Measurements from ENCODE around the gene NEURL1B. TPM values are rescaled to one million over a fixed set of nuclear protein-coding genes. Genes with fewer than 3 reads are reported as not detected.

NEURL1B gene
- total RNA-seq, 1 experiment from 2014 or later, result 0.75 TPM

DNA sequence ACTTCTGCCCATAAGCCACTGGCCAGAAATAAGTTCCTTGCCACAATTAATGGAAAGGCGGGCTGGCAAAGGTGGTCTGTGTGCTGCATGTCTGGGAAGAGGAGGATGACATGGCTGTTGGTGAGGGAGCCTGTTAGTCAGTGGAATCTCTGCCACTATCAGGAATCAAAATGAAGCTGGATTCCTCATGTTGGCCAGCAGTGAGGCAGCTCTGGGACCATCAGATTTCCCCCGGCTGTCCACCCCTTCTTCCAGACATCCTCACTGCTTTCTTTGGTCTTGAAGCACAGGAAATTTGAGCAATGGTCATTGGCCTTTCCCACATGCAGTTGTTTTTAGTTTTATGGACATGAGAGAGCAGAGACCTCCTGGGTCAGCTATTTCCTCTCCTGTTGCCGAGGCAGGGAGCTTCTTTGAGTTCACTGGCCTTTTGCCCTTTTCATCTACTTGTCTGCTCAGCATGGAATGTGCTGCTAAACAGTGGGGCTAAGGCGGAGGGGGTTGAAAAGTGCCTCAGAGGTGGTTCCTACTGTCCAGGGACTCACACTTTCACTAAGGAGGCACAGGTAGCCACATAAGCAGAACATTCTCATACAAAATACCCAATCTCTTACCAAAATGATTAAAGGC lies 34.8 kb upstream of the NEURL1B start:
- DNase-seq (ENCODE audit: low spot score), result no peak
- in situ Hi-C loops (cut with HindIII; ENCODE audit: low sequenced_read_pairs), result no loop called here

GRCh38 chr5:172607213-172607793 lies 33.8 kb upstream of the NEURL1B start:
- DNase-seq (ENCODE audit: low spot score), result no peak
- in situ Hi-C loops (cut with HindIII; ENCODE audit: low sequenced_read_pairs), result no loop called here

DNA sequence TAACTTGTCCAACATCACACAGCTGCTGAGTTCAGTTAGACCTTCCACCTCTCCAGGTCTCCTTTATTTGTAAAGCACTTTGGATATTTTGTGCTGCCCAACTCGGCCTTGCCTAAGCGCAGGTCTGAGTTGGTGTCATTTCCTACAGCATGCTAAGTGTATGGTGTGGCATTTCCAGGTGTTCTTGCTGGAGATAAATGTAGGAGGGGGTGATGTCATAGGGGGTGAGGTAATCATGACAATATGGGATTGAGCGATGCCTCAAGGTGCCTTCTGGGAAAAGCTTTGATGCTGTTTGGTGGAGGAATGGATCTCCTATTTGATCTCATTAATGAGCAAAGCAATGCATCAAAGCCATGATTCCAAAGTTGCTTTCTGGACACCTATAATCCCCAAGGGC lies 32.3 kb upstream of the NEURL1B start:
- in situ Hi-C loops (cut with HindIII; ENCODE audit: low sequenced_read_pairs), result no loop called here
- no peak for DNase-seq (ENCODE audit: low spot score)

DNA sequence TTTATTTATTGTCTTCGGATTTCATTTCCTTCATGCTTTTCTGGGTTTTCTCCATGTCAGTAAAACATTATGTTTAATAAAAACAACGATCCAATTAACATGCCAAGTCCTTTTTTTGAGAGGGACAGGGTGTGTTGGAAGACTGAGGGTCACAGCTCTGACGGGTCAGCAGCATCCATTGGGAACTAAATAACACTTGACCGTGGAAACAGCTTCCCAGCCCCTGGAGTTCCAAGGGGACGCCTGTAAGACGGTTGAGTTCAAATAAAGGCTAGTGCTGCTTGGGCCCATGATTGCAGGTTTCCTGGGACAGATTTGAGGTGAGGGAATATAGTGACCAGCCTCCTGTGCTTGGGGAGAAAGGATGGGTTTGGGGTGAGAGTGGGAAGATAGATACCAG lies 30.4 kb upstream of the NEURL1B start:
- in situ Hi-C loops (cut with HindIII; ENCODE audit: low sequenced_read_pairs), result no loop called here
- DNase-seq (ENCODE audit: low spot score), result no peak

- in situ Hi-C loops (cut with HindIII; ENCODE audit: low sequenced_read_pairs), result no loop called here
- no peak for DNase-seq (ENCODE audit: low spot score)
Observed at GRCh38 chr5:172611913-172612312, 29.1 kb upstream of the NEURL1B start.

- no peak for DNase-seq (ENCODE audit: low spot score)
- in situ Hi-C loops (cut with HindIII; ENCODE audit: low sequenced_read_pairs), result no loop called here
Observed at GRCh38 chr5:172612771-172613170, 28.3 kb upstream of the NEURL1B start.

DNA sequence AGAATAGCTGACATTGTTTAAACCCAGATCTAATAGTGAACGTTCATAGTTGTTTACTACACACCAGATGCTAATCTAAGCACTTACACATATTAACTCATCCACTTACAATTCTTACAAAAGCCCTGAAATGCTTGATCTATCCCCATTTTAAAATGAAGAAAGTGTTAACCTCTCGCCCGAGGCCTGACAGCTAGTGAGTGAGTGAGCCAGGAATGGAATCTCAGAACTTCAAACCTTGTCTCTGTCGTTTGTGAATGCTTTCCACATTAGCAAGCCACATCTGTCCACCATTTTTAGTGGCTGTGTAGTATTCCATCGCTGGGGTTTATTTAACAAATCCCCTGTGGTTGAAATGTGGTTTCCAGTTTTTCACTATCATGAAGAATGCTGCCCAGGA lies 24.9 kb upstream of the NEURL1B start:
- in situ Hi-C loops (cut with HindIII; ENCODE audit: low sequenced_read_pairs), result no loop called here
- no peak for DNase-seq (ENCODE audit: low spot score)

- in situ Hi-C loops (cut with HindIII; ENCODE audit: low sequenced_read_pairs), result no loop called here
- no peak for DNase-seq (ENCODE audit: low spot score)
Observed at GRCh38 chr5:172616730-172617129, 24.3 kb upstream of the NEURL1B start.

GRCh38 chr5:172617817-172618216 lies 23.2 kb upstream of the NEURL1B start:
- DNase-seq (ENCODE audit: low spot score), result no peak
- in situ Hi-C loops (cut with HindIII; ENCODE audit: low sequenced_read_pairs), result no loop called here

GRCh38 chr5:172618574-172619365 lies 22.3 kb upstream of the NEURL1B start:
- in situ Hi-C loops (cut with HindIII; ENCODE audit: low sequenced_read_pairs), result no loop called here
- no peak for DNase-seq (ENCODE audit: low spot score)

- in situ Hi-C loops (cut with HindIII; ENCODE audit: low sequenced_read_pairs), result no loop called here
- DNase-seq (ENCODE audit: low spot score), result no peak
Observed at GRCh38 chr5:172620506-172620905, 20.6 kb upstream of the NEURL1B start.

DNA sequence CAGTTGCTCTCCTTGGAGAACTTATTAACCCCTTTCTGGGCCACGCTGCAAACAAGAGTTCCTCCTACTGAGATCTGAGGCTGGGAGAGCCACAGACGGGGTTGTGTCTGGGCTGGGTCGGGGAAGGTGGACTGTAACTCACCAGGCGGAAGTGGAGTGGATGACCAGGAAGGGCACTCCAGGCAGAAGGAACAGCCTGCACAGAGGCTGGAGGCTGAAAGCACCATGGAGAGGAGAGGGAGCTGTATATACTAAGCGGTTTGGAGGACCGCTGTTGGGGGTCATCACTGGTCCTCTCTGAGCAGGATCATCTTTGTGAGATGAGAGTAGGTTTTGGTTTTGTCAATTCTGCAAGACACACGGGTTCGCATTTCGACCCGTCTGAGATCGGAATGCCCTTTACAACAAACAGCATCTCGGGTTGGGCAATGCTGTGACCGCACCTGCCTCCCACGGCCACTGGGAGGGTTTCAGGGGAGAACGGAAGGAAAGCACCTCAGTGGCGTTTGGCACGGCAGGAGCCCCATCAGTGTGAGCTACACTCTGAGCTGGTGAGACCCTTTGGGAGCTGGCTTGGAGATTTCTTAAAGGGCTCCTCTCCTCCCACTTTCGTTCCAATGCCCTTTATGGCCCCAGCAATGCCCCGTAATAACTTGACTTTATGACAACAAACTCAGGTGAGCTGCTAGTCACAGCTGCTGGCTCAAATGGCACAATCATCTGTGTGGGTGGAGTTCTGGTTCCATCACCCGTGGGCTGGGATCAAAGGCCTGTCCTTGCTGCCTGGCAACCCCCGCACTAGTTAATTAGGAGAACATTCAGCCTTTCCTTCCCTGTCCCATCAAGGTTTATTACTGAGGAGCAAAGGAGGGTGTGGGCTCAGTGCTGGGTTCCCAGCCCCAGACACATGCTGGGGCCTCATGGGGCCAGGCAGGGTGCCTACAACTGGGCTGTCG lies 18.7 kb upstream of the NEURL1B start:
- in situ Hi-C loops (cut with HindIII; ENCODE audit: low sequenced_read_pairs), result no loop called here
- DNase-seq (ENCODE audit: low spot score), result no peak

DNA sequence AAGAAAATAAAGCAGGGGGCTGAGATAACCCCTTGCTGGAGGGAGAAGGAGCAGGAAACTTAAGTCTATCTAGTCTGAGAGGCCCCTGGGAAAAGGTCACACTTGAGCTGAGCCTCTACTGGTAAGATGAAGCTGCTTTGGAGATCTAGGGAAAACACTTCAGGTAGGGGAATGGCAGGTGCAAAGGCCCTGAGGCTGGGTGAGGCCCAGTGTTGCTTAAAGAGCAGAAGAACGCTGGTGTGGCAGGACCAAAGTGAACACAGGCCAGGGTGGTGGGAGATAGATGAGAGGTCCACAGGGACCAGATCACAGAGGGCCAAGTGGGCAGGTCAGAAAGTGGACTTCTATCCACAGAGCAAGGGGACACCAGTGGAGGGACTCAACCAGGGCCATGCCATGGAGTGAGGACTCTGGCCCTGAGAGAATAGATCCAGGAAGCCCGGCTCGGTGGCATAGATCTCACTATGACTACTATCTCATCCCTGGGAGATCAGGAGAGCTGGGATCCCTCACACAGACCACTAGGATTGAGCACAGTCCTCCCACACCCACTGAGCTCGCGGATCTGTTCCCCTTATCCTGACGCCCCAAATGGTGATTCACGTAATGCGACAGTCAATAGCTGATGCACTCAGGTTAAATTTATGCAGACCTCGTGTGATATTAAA lies 17.6 kb upstream of the NEURL1B start:
- in situ Hi-C loops (cut with HindIII; ENCODE audit: low sequenced_read_pairs), result no loop called here
- no peak for DNase-seq (ENCODE audit: low spot score)

- no peak for DNase-seq (ENCODE audit: low spot score)
- in situ Hi-C loops (cut with HindIII; ENCODE audit: low sequenced_read_pairs), result no loop called here
Observed at GRCh38 chr5:172624083-172624995, 16.7 kb upstream of the NEURL1B start.

GRCh38 chr5:172624996-172625964 lies 15.8 kb upstream of the NEURL1B start:
- DNase-seq (ENCODE audit: low spot score), result no peak
- in situ Hi-C loops (cut with HindIII; ENCODE audit: low sequenced_read_pairs), result no loop called here

- in situ Hi-C loops (cut with HindIII; ENCODE audit: low sequenced_read_pairs), result no loop called here
- no peak for DNase-seq (ENCODE audit: low spot score)
Observed at GRCh38 chr5:172626031-172626581, 15.0 kb upstream of the NEURL1B start.

DNA sequence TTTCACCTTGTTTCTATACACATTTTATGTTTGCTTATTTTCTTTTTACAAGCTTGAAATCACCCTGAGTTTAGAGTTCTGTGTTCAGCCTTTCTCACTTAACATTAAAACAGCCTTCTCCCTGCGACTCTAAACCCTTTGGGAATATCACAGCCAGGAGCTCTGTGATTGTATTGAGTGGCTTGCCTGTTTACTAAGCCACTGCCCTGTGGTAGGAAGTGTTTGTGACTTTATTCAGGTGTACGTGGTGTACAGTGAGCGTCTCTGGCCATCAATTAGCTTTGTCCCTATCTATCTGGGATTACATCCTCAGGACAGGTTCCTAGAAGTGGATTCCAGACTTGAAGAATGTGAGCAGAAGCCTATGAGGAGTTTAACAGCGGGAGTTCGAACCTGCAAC lies 11.0 kb upstream of the NEURL1B start:
- no peak for DNase-seq (ENCODE audit: low spot score)
- in situ Hi-C loops (cut with HindIII; ENCODE audit: low sequenced_read_pairs), result no loop called here
